Stomach smooth muscle (tissue), 2 donors: ENCODE results near the gene POLE3.
A peak's percentile ranks its signal among the peaks of the same experiment; 100 is the strongest.
"Not testable (repeated sequence)": the region's sequence is repeated elsewhere in the genome, so short reads cannot be mapped to it uniquely, and the experiment has no call there.

Experiments used
- H3K27ac ChIP-seq: one replicate; pipeline ENCODE4 v1.7.0; 2013; ENCODE audit warnings: mild to moderate bottlenecking, low read length, inconsistent platforms
- H3K27me3 ChIP-seq, 2 donors: one replicate each; pipeline ENCODE4 v1.7.0; 2013; ENCODE audit warnings: low read length in 2 of 2; ENCODE audit not compliant: insufficient read depth in 2 of 2, control insufficient read depth in 1 of 2
- H3K36me3 ChIP-seq, 2 donors: one replicate each; pipeline ENCODE4 v1.7.0; 2013; ENCODE audit warnings: low read length in 2 of 2; ENCODE audit not compliant: control insufficient read depth in 2 of 2, insufficient read depth in 2 of 2
- H3K4me1 ChIP-seq: one replicate; pipeline ENCODE4 v1.7.0; 2013; ENCODE audit warnings: low read length; ENCODE audit not compliant: control insufficient read depth, insufficient read depth
- H3K4me3 ChIP-seq, 2 donors: one replicate each; pipeline ENCODE4 v1.7.0; 2013; ENCODE audit warnings: low read length in 2 of 2
- H3K9ac ChIP-seq, 2 donors: one replicate each; pipeline ENCODE4 v1.7.0; 2013; ENCODE audit warnings: low read length in 2 of 2, mild to moderate bottlenecking in 1 of 2
- H3K9me3 ChIP-seq, 2 donors: one replicate each; pipeline ENCODE4 v1.7.0; 2013; ENCODE audit warnings: low read length in 2 of 2; ENCODE audit not compliant: control insufficient read depth in 2 of 2
- donor health status: healthy.
- donor health status: Pancreatic carcinoma.

POLE3 gene

DNA sequence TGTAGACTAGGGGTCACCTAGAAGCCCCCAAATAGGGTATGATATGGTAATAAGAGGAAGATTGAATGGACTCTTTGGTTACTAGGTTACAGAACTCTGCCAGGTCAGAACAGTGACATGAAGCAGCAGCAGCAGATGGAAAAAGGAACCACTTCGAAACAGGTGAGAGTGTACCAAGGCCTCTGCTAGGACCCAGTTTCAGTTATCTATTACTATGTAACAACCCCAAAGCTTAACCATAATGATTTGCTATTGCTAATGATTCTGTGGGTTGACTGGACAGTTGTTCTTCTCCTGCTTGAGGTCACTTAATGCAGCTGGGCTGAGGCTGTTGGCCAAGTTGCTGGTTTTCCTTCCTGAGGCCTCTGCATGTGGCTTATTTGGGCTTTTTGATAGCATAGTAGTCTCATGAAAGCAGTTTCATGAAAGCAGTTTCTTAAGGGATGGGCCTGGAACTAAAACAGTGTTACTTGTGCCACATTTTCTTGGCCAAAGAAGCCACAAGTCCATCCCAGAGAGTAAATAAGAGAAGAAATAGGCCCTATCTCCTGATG is 17.7 kb upstream of the POLE3 start:
- Histone ChIP-seq H3K4me1 (no peaks in the 10 kb centered on the region), H3K9ac (no peak overlapping the region), H3K27me3 (peaks cover 2 to 6% of the 10 kb centered on the region in 2 donors), H3K27ac (no peak overlapping the region), H3K36me3 (no peaks in the 10 kb centered on the region), H3K4me3 (no peak overlapping the region), H3K9me3 (no peaks in the 10 kb centered on the region)

DNA sequence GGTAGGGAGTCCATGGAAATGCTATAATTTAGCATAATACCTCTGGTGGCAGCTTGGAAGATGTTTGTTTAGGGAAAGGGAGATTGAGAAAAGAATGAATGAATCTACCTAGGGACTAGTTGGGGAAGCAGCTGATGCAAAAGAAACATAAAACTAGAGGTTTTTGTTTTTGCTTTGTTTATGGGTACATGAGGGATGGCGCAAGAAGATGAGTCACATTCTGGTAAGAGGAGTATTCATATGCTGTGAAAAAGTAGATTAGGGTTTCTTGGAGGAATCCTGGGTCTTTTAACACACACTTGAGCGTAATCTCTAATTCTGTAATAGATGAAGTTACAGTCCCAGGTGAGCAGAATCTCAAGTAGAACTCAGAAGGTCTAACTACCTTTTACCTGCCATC is 17.2 kb upstream of the POLE3 start:
- H3K9ac ChIP-seq, result no peak overlapping the region
- no peaks in the 10 kb centered on the region for H3K36me3 ChIP-seq
- no peak overlapping the region for H3K4me3 ChIP-seq
- H3K4me1 ChIP-seq, result no peaks in the 10 kb centered on the region
- no peak overlapping the region for H3K27ac ChIP-seq
- no peaks in the 10 kb centered on the region for H3K9me3 ChIP-seq
- peaks cover 2 to 6% of the 10 kb centered on the region in 2 donors for H3K27me3 ChIP-seq

DNA sequence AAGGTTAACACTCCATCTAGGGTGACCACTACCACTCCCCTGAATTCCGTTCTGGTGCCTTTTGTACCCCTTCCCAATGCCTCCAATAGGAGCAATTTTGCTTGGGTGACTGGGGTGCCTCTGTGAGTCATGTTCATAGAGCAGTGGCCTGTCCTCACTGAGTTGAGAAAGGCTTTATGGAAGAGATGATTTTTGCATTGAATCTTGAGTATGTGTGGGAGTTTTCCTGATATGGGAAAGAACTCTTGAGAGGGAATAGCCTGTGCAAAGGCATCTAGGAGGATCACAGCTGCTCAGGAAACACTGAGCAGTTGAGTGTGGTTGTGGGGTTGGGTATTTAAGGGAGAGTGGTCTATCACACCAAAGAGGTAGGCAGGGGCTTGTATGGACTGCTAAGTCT is 16.2 kb upstream of the POLE3 start:
- no peaks in the 10 kb centered on the region for H3K9me3 ChIP-seq
- H3K36me3 ChIP-seq, result no peaks in the 10 kb centered on the region
- no peak overlapping the region for H3K4me3 ChIP-seq
- H3K27ac ChIP-seq, result no peak overlapping the region
- H3K4me1 ChIP-seq, result no peaks in the 10 kb centered on the region
- H3K27me3 ChIP-seq, result peaks cover 2 to 6% of the 10 kb centered on the region in 2 donors
- H3K9ac ChIP-seq, result no peak overlapping the region

DNA sequence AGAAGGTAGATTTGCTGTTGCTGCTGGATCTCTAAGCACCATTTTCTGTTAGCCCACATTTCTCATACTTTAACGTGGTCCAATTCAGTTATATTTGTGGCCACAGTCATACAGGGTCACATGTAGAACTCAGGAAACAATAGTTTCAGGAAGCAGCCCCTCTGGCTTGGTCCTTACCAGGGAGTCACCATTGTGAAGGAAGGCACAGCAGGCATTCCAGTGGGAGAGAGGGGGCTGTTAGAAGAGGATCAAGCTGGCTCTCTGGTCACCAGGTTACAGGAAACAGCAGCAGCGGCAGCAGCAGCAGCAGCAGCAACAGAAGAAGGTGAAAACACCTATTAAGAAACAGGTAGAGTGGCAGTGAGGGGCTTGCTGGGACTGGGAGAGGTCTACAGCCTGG is 14.6 kb upstream of the POLE3 start:
- Histone ChIP-seq H3K36me3 (no peaks in the 10 kb centered on the region), H3K27ac (no peak overlapping the region), H3K9ac (no peak overlapping the region), H3K9me3 (no peaks in the 10 kb centered on the region), H3K4me3 (no peak overlapping the region), H3K27me3 (peaks cover 2 to 6% of the 10 kb centered on the region in 2 donors), H3K4me1 (no peaks in the 10 kb centered on the region)

DNA sequence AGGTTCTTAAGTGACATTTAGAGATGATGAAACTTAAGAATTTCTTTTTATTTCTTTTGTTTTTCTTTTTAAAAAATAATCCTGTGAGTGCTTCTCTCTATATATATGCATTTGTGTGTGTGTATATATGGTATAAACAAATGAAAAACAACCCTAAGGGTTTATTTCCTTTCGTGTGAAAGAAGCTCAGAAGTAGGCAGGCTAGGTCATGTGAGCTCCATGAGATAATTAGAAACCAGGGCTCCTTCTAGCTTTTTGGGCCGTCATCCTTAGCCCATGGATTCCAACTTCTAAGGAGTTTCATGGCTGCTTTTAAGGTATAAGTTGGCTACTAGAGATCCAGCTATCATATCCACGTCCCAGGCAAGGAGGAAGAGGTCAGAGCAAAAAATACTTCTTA is 11.3 kb upstream of the POLE3 start:
- no peak overlapping the region for H3K4me3 ChIP-seq
- H3K36me3 ChIP-seq, result no peaks in the 10 kb centered on the region
- no peaks in the 10 kb centered on the region for H3K9me3 ChIP-seq
- no peak overlapping the region for H3K9ac ChIP-seq
- no peak overlapping the region for H3K27ac ChIP-seq
- H3K4me1 ChIP-seq, result no peaks in the 10 kb centered on the region
- H3K27me3 ChIP-seq, result peaks cover 2 to 6% of the 10 kb centered on the region in 2 donors

DNA sequence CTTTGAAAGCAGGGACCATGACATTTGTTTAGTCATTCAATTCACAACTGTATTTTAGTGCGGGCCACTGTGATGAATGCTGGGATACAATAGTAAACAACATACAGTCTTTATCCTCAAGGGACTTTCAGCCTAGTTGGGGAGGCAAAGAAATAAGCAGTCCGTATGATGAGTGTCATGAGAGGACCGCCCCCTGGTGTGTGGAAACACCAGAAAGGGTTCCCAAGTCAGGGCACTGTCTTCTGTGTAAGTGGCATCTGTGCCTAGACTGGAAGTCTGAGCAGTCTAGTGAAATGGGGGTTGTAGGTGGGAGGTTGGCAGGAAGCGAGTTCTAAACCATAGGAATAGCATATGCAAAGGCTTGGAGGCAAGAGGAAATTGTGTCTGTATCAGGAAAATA is 6.9 kb upstream of the POLE3 start:
- Histone ChIP-seq H3K9me3 (no peaks in the 10 kb centered on the region), H3K4me3 (no peak overlapping the region), H3K27ac (no peak overlapping the region), H3K9ac (no peak overlapping the region), H3K36me3 (no peaks in the 10 kb centered on the region), H3K27me3 (no peaks in the 10 kb centered on the region), H3K4me1 (no peaks in the 10 kb centered on the region)

DNA sequence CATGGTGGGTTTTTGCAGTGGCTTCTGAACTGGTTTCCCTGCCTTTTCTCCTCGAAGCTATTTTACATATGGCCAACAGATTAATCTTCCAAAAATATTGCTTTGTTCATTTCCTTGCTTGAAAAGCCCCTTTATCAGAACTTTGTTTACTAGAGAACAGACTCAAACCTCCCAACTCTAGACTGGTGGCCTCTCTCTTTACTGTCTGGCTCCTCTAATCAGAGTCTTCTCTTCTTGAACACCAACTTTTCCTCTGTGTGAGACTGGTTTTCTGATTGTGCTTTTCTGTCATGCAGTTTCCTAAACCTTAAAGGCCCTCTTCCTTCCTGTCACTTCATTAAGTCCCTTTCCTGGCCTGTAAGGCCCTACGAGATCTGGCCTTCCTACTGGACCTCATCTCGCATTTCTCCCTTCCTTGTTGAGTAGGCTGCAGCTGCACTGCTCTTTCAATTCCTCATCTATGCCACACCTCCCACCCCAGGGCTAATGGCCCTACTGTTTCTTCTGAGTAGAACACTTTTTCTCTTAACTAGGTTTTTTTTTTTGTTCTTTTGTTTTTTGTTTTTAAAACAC is 5.8 kb upstream of the POLE3 start:
- H3K27me3 ChIP-seq, result no peaks in the 10 kb centered on the region
- no peak overlapping the region for H3K4me3 ChIP-seq
- no peak overlapping the region for H3K27ac ChIP-seq
- no peaks in the 10 kb centered on the region for H3K36me3 ChIP-seq
- no peaks in the 10 kb centered on the region for H3K9me3 ChIP-seq
- no peak overlapping the region for H3K9ac ChIP-seq
- H3K4me1 ChIP-seq, result no peaks in the 10 kb centered on the region

DNA sequence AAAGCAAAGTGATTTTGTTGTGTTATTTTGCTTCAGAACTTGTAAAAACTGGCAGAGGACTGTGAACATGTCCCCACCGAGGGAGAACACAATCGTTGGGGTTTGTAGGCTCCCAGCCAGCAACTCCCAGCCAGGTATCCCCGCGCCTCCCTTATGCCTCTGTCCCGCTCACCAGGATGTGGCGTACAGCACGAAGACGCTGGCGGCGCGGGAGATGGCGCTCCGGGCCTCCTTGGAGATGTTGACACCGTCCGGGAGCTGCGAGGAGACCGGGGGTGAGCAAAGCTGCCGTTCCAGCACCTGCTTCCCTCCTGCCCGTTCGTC is 630 bp downstream of the POLE3 start:
- peaks cover 9 to 11% of the 10 kb centered on the region in 2 donors for H3K36me3 ChIP-seq

DNA sequence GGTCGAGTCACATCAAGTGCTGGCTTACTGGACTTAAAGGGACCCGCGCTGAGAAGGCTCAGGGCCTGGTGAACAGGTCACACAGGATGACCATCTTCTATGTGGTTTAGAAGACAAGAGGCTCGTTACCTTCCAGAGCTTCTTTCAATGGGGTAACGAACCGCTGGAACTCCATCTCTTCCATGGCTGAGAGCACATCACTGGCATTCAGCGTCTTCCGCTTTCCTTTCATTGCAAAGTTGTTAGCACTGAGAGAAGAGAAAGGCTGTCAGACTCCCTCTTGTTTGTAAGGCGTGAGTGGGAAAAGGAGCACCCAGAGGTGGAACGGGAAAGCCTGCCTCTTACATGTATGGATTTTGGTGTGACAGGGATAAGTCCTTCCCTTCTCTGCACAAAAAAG is 994 bp downstream of the POLE3 start:
- Histone ChIP-seq H3K27ac (peak overlapping the region; percentile 95), H3K9ac (peak overlapping the region; percentile 96 to 97), H3K9me3 (no peaks in the 10 kb centered on the region), H3K36me3 (peaks cover 9 to 11% of the 10 kb centered on the region in 2 donors), H3K27me3 (no peaks in the 10 kb centered on the region), H3K4me1 (peaks cover 10% of the 10 kb centered on the region), H3K4me3 (peak overlapping the region; percentile 78 to 95)

More for the DNA sequence above, 630 bp downstream of the POLE3 start:
- Histone ChIP-seq H3K9me3 (no peaks in the 10 kb centered on the region), H3K27ac (peak overlapping the region; percentile 95), H3K4me3 (peak overlapping the region; percentile 78 to 95), H3K27me3 (no peaks in the 10 kb centered on the region), H3K4me1 (peaks cover 10% of the 10 kb centered on the region), H3K9ac (peak overlapping the region; percentile 96 to 97)

DNA sequence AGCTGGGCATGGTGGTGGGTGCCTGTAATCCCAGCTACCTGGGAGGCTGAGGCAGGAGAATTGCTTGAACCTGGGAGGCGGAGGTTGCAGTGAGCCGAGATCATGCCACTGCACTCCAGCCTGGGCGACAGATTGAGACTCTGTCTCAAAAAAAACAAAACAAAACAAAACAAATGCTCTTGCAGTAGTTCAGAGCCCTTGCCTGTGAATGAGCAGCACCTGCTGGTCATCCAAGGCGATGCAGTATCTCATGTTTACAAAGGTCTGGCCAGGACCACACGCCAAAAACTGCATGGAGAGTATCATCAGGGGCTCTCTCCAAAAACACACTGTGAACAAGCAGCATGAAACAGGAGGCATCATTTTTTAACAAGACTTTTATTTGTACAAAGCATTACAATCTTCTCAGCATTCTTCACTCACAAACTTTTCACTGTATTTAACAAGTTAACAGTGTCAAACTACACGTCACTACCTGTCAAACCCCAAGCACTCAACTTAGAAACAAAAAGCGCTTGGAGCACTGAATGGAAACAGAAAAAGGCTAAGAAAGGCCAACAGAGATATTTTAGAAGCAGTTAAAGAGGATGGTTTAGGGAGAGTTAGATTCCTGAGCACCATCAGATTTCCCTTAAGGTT is 3.5 kb downstream of the POLE3 start:
- H3K9ac ChIP-seq, H3K4me3 ChIP-seq, H3K27ac ChIP-seq, H3K27me3 ChIP-seq, H3K9me3 ChIP-seq: not testable (repeated sequence)
- peaks cover 10% of the 10 kb centered on the region for H3K4me1 ChIP-seq
- H3K36me3 ChIP-seq, result peaks cover 9 to 11% of the 10 kb centered on the region in 2 donors

DNA sequence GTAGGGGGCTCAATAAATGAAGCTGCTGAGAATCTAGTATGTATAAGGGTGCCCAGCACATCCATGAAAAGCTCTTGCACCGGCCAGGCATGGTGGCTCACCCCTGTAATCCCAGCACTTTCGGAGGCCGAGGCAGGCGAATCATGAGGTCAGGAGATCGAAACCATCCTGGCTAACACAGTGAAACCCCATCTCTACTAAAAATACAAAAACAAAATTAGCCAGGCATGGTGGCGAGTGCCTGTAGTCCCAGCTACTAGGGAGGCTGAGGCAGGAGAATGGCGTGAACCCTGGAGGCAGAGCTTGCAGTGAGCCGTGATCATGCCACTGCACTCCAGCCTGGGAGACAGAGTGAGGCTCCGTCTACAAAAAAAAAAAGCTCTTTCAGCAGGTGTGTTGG is 4.1 kb downstream of the POLE3 start:
- H3K4me1 ChIP-seq, result peaks cover 15% of the 10 kb centered on the region
- peaks cover 9 to 11% of the 10 kb centered on the region in 2 donors for H3K36me3 ChIP-seq
- H3K4me3 ChIP-seq, H3K27ac ChIP-seq, H3K27me3 ChIP-seq, H3K9ac ChIP-seq, H3K9me3 ChIP-seq: not testable (repeated sequence)
